HepG2 (cell line): ENCODE data around the gene CACNA1C. TPM values are rescaled to one million over a fixed set of nuclear protein-coding genes. Genes with fewer than 3 reads are reported as not detected.

ENCODE experiments used
- ATAC-seq: fragments of 200-7000 bp; cut with Tn5 transposase; 3 replicates; pipeline ENCODE4 v1.9.1; 2020; ENCODE audit warnings: mild to moderate bottlenecking, moderate library complexity
- BruUV-seq: library from RNA; stranded (reverse); fragments of 400-500 nt; replicated peaks from 2 replicates; lab custom pipeline; 2021; lab: Mats Ljungman, UMichigan
- CTCF ChIA-PET: fragments of 300-600 bp; formaldehyde crosslinking; extraction: SDS; loops from one replicate; lab custom pipeline; 2021; ENCODE audit warnings: low total read pairs, inconsistent platforms, low intra/inter-chr PET ratio; lab: Yijun Ruan, JAX
- POLR2A ChIA-PET: fragments of 350-600 bp; sonication (Branson Sonifier 250); formaldehyde crosslinking; loops from one replicate; lab custom pipeline; 2020; ENCODE audit warnings: antibody characterized with exemption, inconsistent platforms; lab: Yijun Ruan, JAX
- DNase-seq: peaks from one replicate; pipeline ENCODE4 v3.0.0-alpha.2; 2015; ENCODE audit warnings: low spot score
- FAIRE-seq: peaks from 3 replicates; lab custom pipeline; 2011; peaks lifted over from hg19 to GRCh38; lab: Jason Lieb, UNC
- H2AFZ ChIP-seq: one replicate; pipeline ENCODE4 v1.6.1; 2011; ENCODE audit warnings: low read length, inconsistent platforms
- H3K27ac ChIP-seq: fragments of 300-600 bp; 3 replicates; pipeline ENCODE4 v1.8.0; 2011; ENCODE audit warnings: mixed run types, mild to moderate bottlenecking, mixed read lengths, low read length, inconsistent platforms; ENCODE audit not compliant: insufficient read depth; ENCODE audit errors: extremely low read length
- H3K27me3 ChIP-seq, 2 experiments: fragments of 200-600 bp in 1 of 2; 2 replicates in 1 of 2; 3 replicates in 1 of 2; pipeline versions ENCODE4 v1.6.0 to v1.8.0; 2011; ENCODE audit warnings: low read length in 2 of 2, mild to moderate bottlenecking in 2 of 2, moderate library complexity in 2 of 2, inconsistent platforms in 1 of 2; ENCODE audit not compliant: insufficient read depth in 2 of 2, control insufficient read depth in 1 of 2
- H3K36me3 ChIP-seq, 2 experiments: fragments of 200-600 bp in 1 of 2; replicated peaks in 1 of 2; 2 replicates in 1 of 2; 3 replicates in 1 of 2; pipeline versions ENCODE4 v1.5.1 to v1.8.0; 2011; ENCODE audit warnings: low read length in 2 of 2, inconsistent platforms in 1 of 2; ENCODE audit not compliant: insufficient read depth in 2 of 2, control insufficient read depth in 1 of 2
- H3K4me1 ChIP-seq: 2 replicates; pipeline ENCODE4 v1.5.1; 2012; ENCODE audit warnings: low read length, inconsistent platforms; ENCODE audit not compliant: insufficient read depth
- H3K4me2 ChIP-seq: 2 replicates; pipeline ENCODE4 v1.6.0; 2011; ENCODE audit warnings: low read depth, low read length, inconsistent platforms
- H3K4me3 ChIP-seq, 3 experiments: fragments of 200-600 bp in 1 of 3; sonication (generic), shearing (Covaris generic) in 1 of 3; replicated peaks in 1 of 3; 2 replicates each; pipeline ENCODE4 v1.5.1; 2011 to 2016; ENCODE audit warnings: low read length in 3 of 3, inconsistent platforms in 2 of 3, low read depth in 2 of 3, mild to moderate bottlenecking in 2 of 3, control low read depth in 1 of 3, mixed read lengths in 1 of 3; ENCODE audit not compliant: insufficient read depth in 1 of 3
- H3K79me2 ChIP-seq: one replicate; pipeline ENCODE4 v1.6.1; 2011; ENCODE audit warnings: low read length, inconsistent platforms; ENCODE audit not compliant: insufficient read depth
- H3K9ac ChIP-seq: 2 replicates; pipeline ENCODE4 v1.6.0; 2011; ENCODE audit warnings: mild to moderate bottlenecking, low read depth, low read length, inconsistent platforms; ENCODE audit not compliant: insufficient read depth
- H3K9me3 ChIP-seq: 2 replicates; pipeline ENCODE4 v1.5.1; 2012; ENCODE audit warnings: mild to moderate bottlenecking, low read length
- H4K20me1 ChIP-seq: 2 replicates; pipeline ENCODE4 v1.6.0; 2011; ENCODE audit warnings: inconsistent platforms, mild to moderate bottlenecking, low read length, moderate library complexity; ENCODE audit not compliant: insufficient read depth
- CBX2 ChIP-seq, 2 experiments: fragments of 200-600 bp in 1 of 2; sonication (generic); formaldehyde crosslinking in 1 of 2; IDR thresholded peaks; 2 replicates each; pipeline versions ENCODE4 v1.7.0 to v1.8.1; 2018 to 2022; ENCODE audit warnings: low read depth in 2 of 2, low read length in 1 of 2, mild to moderate bottlenecking in 1 of 2, missing genetic modification reagents in 1 of 2
- CSRNP1 ChIP-seq: sonication (generic); formaldehyde crosslinking; IDR thresholded peaks from 2 replicates; pipeline ENCODE4 v1.8.1; 2023; ENCODE audit warnings: mild to moderate bottlenecking, missing genetic modification reagents
- DR1 ChIP-seq: sonication (generic); formaldehyde crosslinking; IDR thresholded peaks from 2 replicates; pipeline ENCODE4 v1.8.0; 2021; ENCODE audit warnings: mild to moderate bottlenecking, missing genetic modification reagents, inconsistent platforms
- GABPB1 ChIP-seq: IDR thresholded peaks from 2 replicates; pipeline ENCODE4 v1.6.1; 2016; ENCODE audit warnings: mild to moderate bottlenecking, missing genetic modification reagents, moderate library complexity, missing compliant biosample characterization
- KMT2A ChIP-seq: sonication (generic); formaldehyde crosslinking; IDR thresholded peaks from 2 replicates; pipeline ENCODE4 v1.4.0; 2020; ENCODE audit warnings: missing genetic modification reagents
- MEF2D ChIP-seq: sonication (generic); formaldehyde crosslinking; IDR thresholded peaks from 2 replicates; pipeline ENCODE4 v1.5.1; 2020; ENCODE audit warnings: mild to moderate bottlenecking, missing genetic modification reagents
- MLLT10 ChIP-seq: sonication (generic); formaldehyde crosslinking; IDR thresholded peaks from 2 replicates; pipeline ENCODE4 v1.4.0; 2020; ENCODE audit warnings: missing genetic modification reagents
- RFXANK ChIP-seq: IDR thresholded peaks from 2 replicates; pipeline ENCODE4 v1.6.1; 2016
- SMYD3 ChIP-seq: sonication (generic); formaldehyde crosslinking; IDR thresholded peaks from 2 replicates; pipeline ENCODE4 v1.8.1; 2023; ENCODE audit warnings: mild to moderate bottlenecking, missing genetic modification reagents
- SOX13 ChIP-seq, 3 experiments: fragments of 450-650 bp in 1 of 3; sonication (generic) in 1 of 3; formaldehyde crosslinking in 1 of 3; IDR thresholded peaks in 2 of 3; conservative IDR thresholded peaks in 1 of 3; 2 replicates each; pipeline versions ENCODE4 v1.5.0 to v1.6.1; 2016 to 2020; ENCODE audit warnings: antibody characterized with exemption in 1 of 3, mild to moderate bottlenecking in 1 of 3, missing compliant biosample characterization in 1 of 3, missing genetic modification reagents in 1 of 3, moderate library complexity in 1 of 3
- TRAFD1 ChIP-seq: sonication (generic); formaldehyde crosslinking; IDR thresholded peaks from 2 replicates; pipeline ENCODE4 v1.5.1; 2020; ENCODE audit warnings: missing genetic modification reagents, mild to moderate bottlenecking, borderline replicate concordance
- WIZ ChIP-seq: sonication (generic); formaldehyde crosslinking; IDR thresholded peaks from 2 replicates; pipeline ENCODE4 v1.5.1; 2020; ENCODE audit warnings: mild to moderate bottlenecking, missing genetic modification reagents
- ZFP36 ChIP-seq: fragments of 150-350 bp; IDR thresholded peaks from 2 replicates; pipeline ENCODE4 v1.6.1; 2018; ENCODE audit warnings: borderline replicate concordance, low read length, low read depth; ENCODE audit not compliant: partially characterized antibody
- ZNF281 ChIP-seq: sonication (generic); formaldehyde crosslinking; IDR thresholded peaks from 2 replicates; pipeline ENCODE4 v1.4.0; 2020; ENCODE audit warnings: missing genetic modification reagents, borderline replicate concordance
- ZNF720 ChIP-seq: sonication (generic); formaldehyde crosslinking; IDR thresholded peaks from 2 replicates; pipeline ENCODE4 v1.4.0; 2020; ENCODE audit warnings: missing genetic modification reagents
- ZNF777 ChIP-seq: sonication (generic); formaldehyde crosslinking; IDR thresholded peaks from 2 replicates; pipeline ENCODE4 v1.4.0; 2020; ENCODE audit warnings: missing genetic modification reagents
- WGBS: methylation state at CpG from one replicate; pipeline ENCODE4 v1.1.6; 2017; ENCODE audit warnings: low lambda C conversion rate; 5-methylcytosine and 5-hydroxymethylcytosine counted together
- in situ Hi-C: cut with HindIII; loops from 2 replicates; pipeline ENCODE4 v1.10.0; 2017; ENCODE audit warnings: low pct_unique_long_range_greater_than_20kb; ENCODE audit not compliant: extremely low pct_ligation_motif_present
- intact Hi-C: fragments of 100-400 bp; cut with micrococcal nuclease; formaldehyde crosslinking; loops from one replicate; pipeline ENCODE4 v1.10.0; 2022; ENCODE audit not compliant: unreplicated experiment
- polyA plus RNA-seq, 8 experiments: library from polyadenylated mRNA; depleted of rRNA in 3 of 8; stranded (reverse) in 7 of 8; unstranded in 1 of 8; fragments of >200 nt; fragmentation: Illumina TruSeq in 4 of 8; extraction: Trizol in 4 of 8; gene quantifications; 2 replicates each; pipeline versions ENCODE4 v1.2.1 to v1.2.3, GENCODE V29; 2011 to 2016; ENCODE audit warnings: low read depth in 4 of 8, missing spikeins in 1 of 8, mixed read lengths in 1 of 8; ENCODE audit not compliant: insufficient read depth in 1 of 8
- total RNA-seq, 5 experiments: library from RNA; depleted of rRNA; stranded (reverse); fragments of >200 nt; fragmentation: Illumina TruSeq; extraction: Trizol; gene quantifications; 2 replicates each; pipeline ENCODE4 v1.2.3, GENCODE V29; 2016; ENCODE audit warnings: low read depth in 1 of 5
- TF ChIP-seq, protein P1 (sequence below): sonication (generic); formaldehyde crosslinking; IDR thresholded peaks from 2 replicates; pipeline ENCODE4 v1.9.0; 2022; ENCODE audit warnings: missing genetic modification reagents, mild to moderate bottlenecking, borderline replicate concordance

The CACNA1C gene
- total and polyA plus RNA-seq, 2 of the 13 experiments (the other 11 are each of a cell fraction or from before 2014, with no cell fraction given): not detected

DNA sequence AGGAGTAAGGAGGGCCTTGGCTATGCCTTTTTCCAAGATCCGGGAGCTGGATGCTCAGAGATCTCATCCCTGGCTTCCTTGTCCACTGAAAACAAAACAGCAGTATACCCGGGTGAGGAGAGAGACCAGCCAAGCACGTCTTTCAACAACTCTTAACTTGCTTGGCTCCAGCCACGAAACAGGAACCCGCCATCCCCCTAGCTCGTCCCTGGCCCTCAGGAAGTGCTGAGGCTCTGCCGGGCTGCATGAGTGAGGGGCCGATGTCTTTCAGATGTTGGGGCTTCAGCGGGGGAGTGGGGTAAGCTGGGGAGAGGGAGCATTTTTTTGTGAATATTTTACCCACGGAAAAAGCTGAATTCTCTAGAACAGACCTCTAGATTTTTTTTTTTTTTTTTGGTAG lies 231.1 kb downstream of the CACNA1C start:
- no peak for DNase-seq
- H4K20me1 ChIP-seq: no peaks in the 10 kb centered on the region
- no peak overlapping the region for H3K4me3 ChIP-seq
- H3K36me3 ChIP-seq: no peaks in the 10 kb centered on the region
- no peak overlapping the region for H3K4me2 ChIP-seq
- ChIA-PET CTCF (interaction anchor here (2.8 kb wide), 1 partner anchor 227 kb away, joined by 19 read pairs; no protein-coding TSS in a partner anchor), POLR2A (no interaction called here)
- in situ Hi-C loops (loop anchor here (5.0 kb wide), 1 partner anchor 227 kb away; no protein-coding TSS in a partner anchor), intact Hi-C loops (no loop called here)
- no peak overlapping the region for H3K27ac ChIP-seq
- WGBS: 29% methylated on average over 8 of the region's 10 CpGs
- no TSS peak for BruUV-seq
- no peak overlapping the region for H2AFZ ChIP-seq
- no peaks in the 10 kb centered on the region for H3K79me2 ChIP-seq
- no peak for FAIRE-seq
- peaks cover 6 to 50% of the 10 kb centered on the region in 2 experiments for H3K27me3 ChIP-seq
- H3K9ac ChIP-seq: no peak overlapping the region
- ATAC-seq: no peak
- H3K4me1 ChIP-seq: no peaks in the 10 kb centered on the region
- H3K9me3 ChIP-seq: no peaks in the 10 kb centered on the region
- TF ChIP-seq ZNF777 (CRISPR knock-in tag) (no peak), TRAFD1 (CRISPR knock-in tag) (no peak), RFXANK (CRISPR knock-in tag) (no peak), ZNF720 (CRISPR knock-in tag) (no peak), DR1 (CRISPR knock-in tag) (no peak), ZNF281 (CRISPR knock-in tag) (no peak), CBX2 (IDR thresholded peaks at IDR 0.05; ENCODE audit: low read depth, low read length) (no peak), CBX2 (CRISPR knock-in tag; IDR thresholded peaks at IDR 0.05; ENCODE audit: low read depth) (no peak), SMYD3 (CRISPR knock-in tag) (no peak), KMT2A (CRISPR knock-in tag) (no peak), SOX13 (IDR thresholded peaks at IDR 0.05) (no peak), SOX13 (CRISPR knock-in tag; conservative IDR thresholded peaks at IDR 0.05 in 1 of 2, IDR thresholded peaks at IDR 0.05 in 1 of 2) (no peak), WIZ (CRISPR knock-in tag) (no peak), MEF2D (CRISPR knock-in tag) (no peak), GABPB1 (CRISPR knock-in tag) (no peak), CSRNP1 (CRISPR knock-in tag) (no peak), MLLT10 (CRISPR knock-in tag) (no peak), ZFP36 (no peak)
- TF ChIP-seq, protein P1, sequence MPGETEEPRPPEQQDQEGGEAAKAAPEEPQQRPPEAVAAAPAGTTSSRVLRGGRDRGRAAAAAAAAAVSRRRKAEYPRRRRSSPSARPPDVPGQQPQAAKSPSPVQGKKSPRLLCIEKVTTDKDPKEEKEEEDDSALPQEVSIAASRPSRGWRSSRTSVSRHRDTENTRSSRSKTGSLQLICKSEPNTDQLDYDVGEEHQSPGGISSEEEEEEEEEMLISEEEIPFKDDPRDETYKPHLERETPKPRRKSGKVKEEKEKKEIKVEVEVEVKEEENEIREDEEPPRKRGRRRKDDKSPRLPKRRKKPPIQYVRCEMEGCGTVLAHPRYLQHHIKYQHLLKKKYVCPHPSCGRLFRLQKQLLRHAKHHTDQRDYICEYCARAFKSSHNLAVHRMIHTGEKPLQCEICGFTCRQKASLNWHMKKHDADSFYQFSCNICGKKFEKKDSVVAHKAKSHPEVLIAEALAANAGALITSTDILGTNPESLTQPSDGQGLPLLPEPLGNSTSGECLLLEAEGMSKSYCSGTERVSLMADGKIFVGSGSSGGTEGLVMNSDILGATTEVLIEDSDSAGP (CRISPR knock-in tag): no peak
